Stimulated activated CD4-positive, alpha-beta T cell treated with anti-CD3 and anti-CD28 coated beads, Interleukin-1b, Interleukin-23, amount 100 ng/mL, for 1 hour (primary cell): ENCODE results near the gene RBM28.
A peak's percentile ranks its signal among the peaks of the same experiment; 100 is the strongest.

ENCODE experiments used
- DNase-seq, 2 donors: peaks; one replicate each; pipeline ENCODE4 v3.0.0-alpha.2; 2020; ENCODE audit warnings: low read depth in 2 of 2

RBM28 gene

GRCh38 chr7:128343554-128344430 is at the start of gene RBM28:
TSS of gene RBM28 (minus strand) at chr7:128343908. CDS start at chr7:128343793, 115 bp downstream.
- peak; percentile 51 to 69 for DNase-seq

- DNase-seq = no peak
Observed at GRCh38 chr7:128392446-128393327, 49.0 kb upstream of the RBM28 start.

GRCh38 chr7:128391805-128392204 is 48.1 kb upstream of the RBM28 start:
- no peak for DNase-seq

GRCh38 chr7:128390871-128391565 is 47.3 kb upstream of the RBM28 start:
- no peak for DNase-seq

- no peak for DNase-seq
Observed at GRCh38 chr7:128389618-128390329, 46.1 kb upstream of the RBM28 start.

GRCh38 chr7:128389085-128389617 is 45.4 kb upstream of the RBM28 start:
- DNase-seq = no peak

- no peak for DNase-seq
Observed at GRCh38 chr7:128388145-128388485, 44.4 kb upstream of the RBM28 start.

GRCh38 chr7:128387216-128388144 is 43.8 kb upstream of the RBM28 start:
- peak; percentile 36 to 53 for DNase-seq

- DNase-seq = no peak
Observed at GRCh38 chr7:128385988-128386925, 42.5 kb upstream of the RBM28 start.

- no peak for DNase-seq
Observed at GRCh38 chr7:128384726-128385125, 41.0 kb upstream of the RBM28 start.

- DNase-seq = no peak
Observed at GRCh38 chr7:128383776-128384175, 40.1 kb upstream of the RBM28 start.

GRCh38 chr7:128381161-128381821 is 37.6 kb upstream of the RBM28 start:
- no peak for DNase-seq

GRCh38 chr7:128380483-128381106 is 36.9 kb upstream of the RBM28 start:
- no peak for DNase-seq

- no peak for DNase-seq
Observed at GRCh38 chr7:128379900-128380479, 36.3 kb upstream of the RBM28 start.

- DNase-seq = no peak
Observed at GRCh38 chr7:128378637-128379036, 34.9 kb upstream of the RBM28 start.

GRCh38 chr7:128376077-128376476 is 32.4 kb upstream of the RBM28 start:
- DNase-seq = no peak

GRCh38 chr7:128374041-128374440 is 30.3 kb upstream of the RBM28 start:
- DNase-seq = no peak

- no peak for DNase-seq
Observed at GRCh38 chr7:128373606-128374005, 29.9 kb upstream of the RBM28 start.
